ENCODE results near the gene FHIT.
"Not testable (repeated sequence)": the region's sequence is repeated elsewhere in the genome, so short reads cannot be mapped to it uniquely, and the experiment has no call there.

The FHIT gene

DNA sequence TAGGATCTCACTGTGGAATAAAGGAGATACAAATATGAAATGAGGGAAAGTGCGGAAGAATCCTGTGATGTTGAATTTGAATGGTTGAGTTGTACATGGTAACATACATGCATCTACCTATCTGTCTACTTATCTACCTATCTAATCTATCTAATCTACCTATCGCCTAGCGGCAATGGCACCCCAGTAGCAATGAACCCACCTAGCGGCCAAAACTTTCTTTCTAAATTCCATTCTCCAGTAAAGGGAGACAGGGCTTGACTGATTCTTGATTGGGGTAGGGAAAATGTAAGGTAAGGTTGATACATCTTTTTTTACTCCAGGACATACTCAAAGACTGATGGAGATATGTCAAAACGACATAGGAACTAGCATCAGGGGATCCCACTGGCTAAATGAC lies 345.0 kb downstream of the FHIT start:
- no peak for DNase-seq

- DNase-seq = no peak
Observed at GRCh38 chr3:60898321-60898720, 352.9 kb downstream of the FHIT start.

- DNase-seq = no peak
Observed at GRCh38 chr3:60893946-60894345, 357.3 kb downstream of the FHIT start.

DNA sequence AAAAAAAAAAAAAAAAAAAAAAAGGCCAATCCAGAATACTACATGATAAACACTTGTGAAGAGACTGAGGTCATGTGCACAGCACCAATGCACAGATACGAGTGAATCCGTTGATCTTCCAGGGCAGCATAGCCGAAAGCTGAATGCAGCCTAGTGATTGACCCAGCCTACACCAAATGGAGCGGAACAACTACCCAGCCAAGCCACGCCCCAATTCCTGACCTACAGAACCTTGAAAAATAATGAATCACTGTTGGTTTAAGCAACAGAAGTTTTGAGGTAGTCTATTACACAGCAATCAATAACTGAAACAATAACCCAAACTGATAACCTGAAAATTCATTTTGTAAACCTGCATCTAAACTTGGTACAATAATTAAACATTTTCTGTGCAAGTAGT lies 361.0 kb downstream of the FHIT start:
- DNase-seq = no peak

GRCh38 chr3:60888952-60889351 lies 362.3 kb downstream of the FHIT start:
- not testable (repeated sequence) for DNase-seq

DNA sequence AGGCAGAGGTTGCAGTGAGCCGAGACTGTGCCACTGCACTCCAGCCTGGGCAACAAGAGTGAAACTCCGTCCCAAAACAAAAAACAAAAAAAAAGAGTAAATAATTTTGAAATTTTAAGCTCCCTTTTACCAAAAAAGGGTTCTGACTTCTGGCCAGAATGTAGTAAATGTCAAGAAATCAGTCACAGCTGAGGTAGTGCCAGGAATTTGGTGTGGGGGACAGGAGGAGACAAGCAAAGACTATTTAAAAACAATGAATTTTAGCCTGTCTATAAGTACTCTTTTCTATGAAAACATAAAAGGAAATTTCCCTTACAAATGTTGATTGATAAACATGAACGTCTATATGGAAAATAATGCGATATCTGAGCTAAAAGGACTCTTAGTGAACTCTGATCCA lies 363.7 kb downstream of the FHIT start:
- no peak for DNase-seq

GRCh38 chr3:60886518-60886917 lies 364.7 kb downstream of the FHIT start:
- DNase-seq = no peak

GRCh38 chr3:60884005-60884404 lies 367.2 kb downstream of the FHIT start:
- DNase-seq = no peak

DNA sequence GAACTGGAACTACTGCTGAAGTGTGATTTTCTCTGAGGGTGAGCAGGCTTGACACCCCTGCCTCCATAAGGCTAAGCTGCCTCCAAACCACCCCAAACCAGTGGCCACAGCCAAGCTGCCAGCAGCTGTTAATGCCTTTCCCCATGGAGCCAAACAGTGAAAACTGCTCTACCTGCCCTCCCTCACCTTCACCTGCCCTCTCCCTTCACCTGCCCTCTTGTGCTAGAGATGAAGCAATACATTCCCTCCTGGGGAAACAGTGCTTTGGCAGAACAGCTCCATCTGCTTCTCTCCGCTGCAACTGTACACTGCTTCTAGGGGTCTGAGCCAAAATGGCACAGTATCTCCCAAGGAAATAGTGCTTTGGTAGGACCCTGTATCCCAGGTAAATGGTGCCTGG lies 374.1 kb downstream of the FHIT start:
- DNase-seq = no peak

DNA sequence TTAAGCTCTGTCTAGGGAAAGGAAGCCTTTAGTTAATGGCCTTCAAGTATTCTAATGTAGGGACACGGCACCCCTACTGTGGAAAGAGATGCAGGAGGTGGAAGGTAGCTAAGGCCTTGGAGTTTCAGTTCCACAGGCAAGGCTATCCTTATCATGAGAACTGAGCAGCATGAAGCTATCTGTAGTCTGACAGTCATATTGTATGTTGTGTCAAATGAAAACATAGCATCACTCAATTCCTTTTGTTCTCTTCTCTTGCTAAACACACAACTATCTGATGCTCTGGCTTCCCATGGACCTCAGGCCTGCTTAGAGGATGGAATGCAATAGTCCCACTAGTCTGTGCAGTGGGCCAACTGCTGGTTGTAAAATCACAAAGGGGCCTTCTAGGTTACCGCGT lies 380.9 kb downstream of the FHIT start:
- DNase-seq = no peak

DNA sequence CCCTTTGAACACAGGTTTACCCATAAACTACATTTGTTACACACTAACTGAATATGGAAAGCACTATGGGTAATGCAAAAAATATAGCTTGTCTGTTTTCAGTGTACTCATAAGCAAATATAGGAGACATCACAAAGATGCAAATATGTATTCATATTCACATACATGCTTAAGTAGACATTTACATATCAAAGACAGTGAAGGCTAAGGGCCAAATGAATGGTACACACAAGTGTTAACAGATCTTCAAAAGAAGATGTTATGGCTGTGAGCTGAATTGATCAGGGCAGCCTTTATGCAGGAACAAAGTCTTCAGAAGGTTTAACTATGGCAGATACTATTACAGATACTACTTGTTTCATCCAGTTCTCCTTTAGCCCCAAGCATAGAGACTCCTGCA lies 384.1 kb downstream of the FHIT start:
- DNase-seq = no peak

GRCh38 chr3:60856257-60857046 lies 394.8 kb downstream of the FHIT start:
- DNase-seq = no peak

DNA sequence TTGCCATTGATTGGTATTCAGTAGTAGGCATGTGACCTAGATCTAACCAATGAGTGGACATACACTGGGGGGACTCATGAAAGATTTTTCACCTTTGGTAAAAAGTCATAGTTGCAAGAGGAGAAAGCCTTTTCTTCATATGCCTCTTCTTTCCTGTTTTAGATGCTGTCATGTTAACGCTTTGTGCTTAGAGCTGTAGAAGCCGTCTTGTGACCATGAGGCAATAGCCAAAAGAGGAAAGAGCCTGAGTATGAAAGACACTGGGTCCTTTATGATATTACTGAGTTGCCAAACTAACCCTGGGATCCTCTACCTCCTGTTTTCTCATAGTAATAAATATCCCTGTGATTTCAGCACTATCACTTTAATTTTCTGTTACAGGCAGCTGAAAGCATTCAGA lies 396.0 kb downstream of the FHIT start:
- no peak for DNase-seq

DNA sequence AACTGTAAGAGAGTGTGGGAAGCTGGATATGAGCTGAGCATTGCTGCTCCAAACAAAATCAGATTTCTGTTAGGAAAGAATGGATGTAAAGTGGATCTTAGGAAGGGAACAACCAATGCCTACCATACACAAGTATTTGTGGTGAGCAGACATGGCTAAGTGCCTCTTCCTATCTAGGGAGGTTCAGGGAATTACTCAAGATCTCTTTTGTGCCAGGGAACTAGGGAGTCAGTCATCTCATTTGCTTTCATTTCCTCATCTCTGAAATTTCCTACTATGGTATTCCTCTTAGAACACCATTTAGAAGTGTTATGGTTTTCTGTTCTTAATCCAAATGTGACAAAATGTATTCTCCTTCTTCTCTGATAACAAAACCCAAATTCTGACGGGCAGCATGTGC lies 396.5 kb downstream of the FHIT start:
- DNase-seq = no peak

DNA sequence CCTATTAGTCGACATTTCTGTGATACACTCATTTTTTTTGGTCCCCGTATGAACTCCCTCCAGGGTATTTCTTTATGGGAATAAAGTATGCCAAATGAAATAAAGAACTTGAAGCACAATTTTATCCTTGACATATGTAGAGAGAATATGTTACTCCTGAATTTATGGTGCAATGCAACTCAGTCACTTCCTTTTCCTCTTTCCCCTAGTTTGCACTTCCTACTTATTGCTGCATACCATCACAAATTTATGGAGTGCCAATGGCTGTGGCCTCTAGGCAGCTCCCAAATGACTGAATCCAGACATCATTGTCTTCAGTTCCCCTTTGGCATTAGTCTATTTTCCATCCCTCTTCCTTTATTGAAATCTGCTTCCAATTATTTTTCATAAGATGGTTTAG lies 403.5 kb downstream of the FHIT start:
- no peak for DNase-seq

DNA sequence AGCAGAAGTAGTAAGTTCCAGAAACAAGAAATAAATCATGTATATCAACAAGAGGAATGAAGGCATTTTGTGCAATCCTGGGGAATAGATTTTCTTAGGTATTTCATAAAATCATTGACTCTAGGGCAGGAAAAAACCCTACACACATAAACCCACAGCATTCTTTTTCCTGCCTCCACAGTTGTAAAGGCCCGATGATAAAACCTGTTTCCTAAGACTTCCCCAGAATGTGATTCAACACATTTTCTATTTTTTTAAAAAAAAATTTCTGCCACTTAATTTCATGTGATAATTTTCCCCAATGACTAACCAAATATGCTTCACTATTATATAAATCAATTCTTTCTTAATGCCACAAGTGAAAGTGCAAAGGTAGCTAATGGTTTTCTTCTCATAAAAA lies 407.0 kb downstream of the FHIT start:
- DNase-seq = no peak

DNA sequence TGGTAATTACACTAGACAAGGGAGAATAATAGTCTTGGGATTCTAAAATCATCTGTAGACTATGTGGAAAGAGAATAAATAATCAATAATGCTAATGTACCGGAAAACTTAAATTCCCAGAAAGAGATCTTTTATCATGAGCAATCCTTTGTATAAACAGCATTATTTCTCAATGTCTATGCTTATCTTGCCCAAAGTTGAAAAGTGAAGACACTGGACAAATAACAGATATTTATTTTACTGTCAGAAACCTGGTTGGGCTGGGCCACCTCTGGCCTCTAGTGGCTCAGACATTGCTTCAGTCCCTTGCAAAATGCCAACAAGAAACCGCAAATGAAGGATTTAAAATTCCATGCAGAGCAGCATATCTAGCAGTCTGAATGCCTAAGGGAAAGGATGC lies 409.9 kb downstream of the FHIT start:
- no peak for DNase-seq

GRCh38 chr3:60839246-60839645 lies 412.0 kb downstream of the FHIT start:
- no peak for DNase-seq

GRCh38 chr3:60835796-60836195 lies 415.5 kb downstream of the FHIT start:
- DNase-seq = no peak

DNA sequence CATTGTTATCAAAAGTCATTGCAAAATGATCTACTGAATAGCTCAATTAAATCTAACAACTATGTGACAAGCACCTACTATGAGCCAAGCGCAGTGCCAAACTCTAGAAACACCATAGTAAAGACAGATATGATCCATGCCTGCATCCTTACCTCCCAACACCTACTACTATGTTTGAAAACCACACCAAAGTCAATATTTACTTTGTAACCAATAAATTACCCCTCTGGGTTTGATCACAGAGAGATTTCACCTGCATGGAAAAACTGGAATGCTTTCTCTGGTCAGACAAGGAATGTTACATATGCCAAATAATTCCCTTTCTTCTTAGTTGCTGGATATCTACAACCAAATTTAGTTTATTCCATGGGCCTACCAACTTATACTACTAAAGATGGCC lies 422.2 kb downstream of the FHIT start:
- DNase-seq = no peak

- no peak for DNase-seq
Observed at GRCh38 chr3:60827666-60828065, 423.6 kb downstream of the FHIT start.

DNA sequence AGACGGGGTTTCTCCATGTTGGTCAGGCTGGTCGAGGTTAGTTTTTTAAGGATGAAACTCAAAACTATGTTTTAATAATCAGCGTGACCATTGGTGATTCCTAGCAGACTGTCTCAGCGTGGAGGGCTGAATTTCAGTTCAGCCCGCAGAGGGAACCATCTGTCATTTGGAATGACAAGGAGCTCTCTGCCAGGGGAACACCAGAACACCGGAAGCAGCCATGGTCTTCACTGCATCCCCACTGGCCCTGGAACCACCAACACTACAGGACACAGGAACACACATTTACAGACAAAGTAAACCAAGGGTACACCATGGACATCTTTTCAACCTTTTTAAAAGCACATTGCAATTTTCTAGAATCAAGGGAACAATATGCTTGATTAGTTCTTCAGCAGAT lies 424.7 kb downstream of the FHIT start:
- DNase-seq = no peak

GRCh38 chr3:60812502-60812901 lies 438.8 kb downstream of the FHIT start:
- no peak for DNase-seq

DNA sequence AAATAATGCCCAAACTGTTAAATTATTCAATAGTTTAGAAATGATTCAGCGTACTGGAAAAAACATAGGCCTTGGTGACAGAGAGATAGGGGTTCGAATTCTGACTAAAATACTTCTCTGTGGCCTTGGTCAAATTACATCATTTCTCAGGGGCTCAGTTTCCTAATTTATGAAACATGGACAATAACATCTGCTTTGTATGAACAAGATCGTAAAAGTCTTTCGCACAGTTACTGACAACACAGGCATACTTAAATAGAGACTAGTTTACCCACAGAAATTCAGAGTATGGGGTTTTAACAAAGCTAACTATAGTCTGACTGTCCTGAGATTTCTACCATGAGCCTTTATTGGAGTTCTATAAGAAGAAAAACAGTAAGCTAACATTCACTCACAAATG lies 440.4 kb downstream of the FHIT start:
- no peak for DNase-seq

DNA sequence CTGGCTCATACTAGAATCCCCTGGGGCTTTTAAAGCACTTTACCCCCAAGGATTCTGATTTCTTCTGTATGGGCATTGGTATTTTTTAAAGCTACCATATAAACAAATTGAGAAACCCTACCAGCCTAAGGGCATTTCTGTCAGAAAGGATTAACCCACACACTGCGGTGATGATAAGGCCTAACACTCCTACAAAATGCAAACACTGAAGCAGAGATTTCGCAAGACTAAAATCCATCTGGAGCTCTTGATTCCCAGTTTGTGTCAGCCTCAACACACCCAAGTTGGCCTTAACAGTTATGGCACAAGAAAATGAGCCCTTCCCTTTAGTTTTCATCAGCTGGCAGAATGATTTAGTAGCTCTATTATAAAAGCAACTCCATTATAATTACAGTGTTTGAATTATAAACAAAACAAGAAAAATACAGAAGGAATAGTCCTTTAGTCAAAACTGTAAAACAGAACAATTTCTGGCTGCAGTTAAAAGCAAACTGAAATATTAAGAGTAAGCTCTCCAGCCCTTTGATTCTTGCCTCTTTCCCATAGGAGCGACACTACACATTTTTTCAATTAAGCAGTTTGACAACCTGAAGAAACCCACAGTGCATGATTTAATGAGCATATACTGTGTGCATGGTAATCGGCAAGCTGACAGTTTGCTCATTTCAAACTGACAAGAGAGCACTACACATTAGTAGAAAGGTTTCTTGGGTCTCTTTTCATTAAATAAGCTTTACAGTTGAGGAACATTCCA lies 441.2 kb downstream of the FHIT start:
- no peak for DNase-seq
